ENCODE results near the gene PDK1.

PDK1 gene

DNA sequence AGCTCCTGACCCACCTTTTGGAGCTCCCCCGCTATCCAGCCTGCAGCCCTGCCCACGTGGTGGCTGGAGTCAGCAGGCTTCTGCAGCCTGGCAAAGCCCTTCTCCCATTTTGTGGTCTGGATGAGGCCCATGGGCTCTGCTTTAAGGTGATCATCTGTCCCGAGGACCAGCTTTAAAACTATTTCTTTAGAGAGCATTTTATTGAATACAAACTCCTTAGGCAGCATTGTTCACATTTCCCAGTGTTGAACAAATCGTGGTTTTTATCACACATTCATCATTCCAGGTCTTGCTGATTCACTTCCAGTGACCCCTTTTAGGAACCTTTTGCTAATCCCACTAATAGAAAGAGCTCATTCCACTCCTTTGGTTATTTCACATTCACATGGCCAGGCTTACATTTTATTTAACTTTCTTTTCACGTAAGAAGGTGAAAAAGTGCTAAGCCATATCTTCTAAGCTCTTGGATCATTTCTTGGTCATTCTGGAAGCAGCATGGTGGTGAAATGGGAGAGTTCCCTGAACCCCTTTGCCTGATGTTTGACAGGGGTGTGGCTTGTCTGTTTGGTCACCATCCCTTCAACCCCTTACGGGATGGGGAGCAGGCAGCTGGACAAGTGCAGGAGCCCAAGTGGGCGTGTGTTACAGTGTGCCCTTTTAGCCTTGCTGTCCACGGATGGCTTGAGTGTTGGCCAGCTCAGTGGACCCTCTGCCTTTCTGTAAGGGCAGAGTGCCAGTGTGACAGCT lies 99.4 kb downstream of the PDK1 start:
- no peak for DNase-seq

DNA sequence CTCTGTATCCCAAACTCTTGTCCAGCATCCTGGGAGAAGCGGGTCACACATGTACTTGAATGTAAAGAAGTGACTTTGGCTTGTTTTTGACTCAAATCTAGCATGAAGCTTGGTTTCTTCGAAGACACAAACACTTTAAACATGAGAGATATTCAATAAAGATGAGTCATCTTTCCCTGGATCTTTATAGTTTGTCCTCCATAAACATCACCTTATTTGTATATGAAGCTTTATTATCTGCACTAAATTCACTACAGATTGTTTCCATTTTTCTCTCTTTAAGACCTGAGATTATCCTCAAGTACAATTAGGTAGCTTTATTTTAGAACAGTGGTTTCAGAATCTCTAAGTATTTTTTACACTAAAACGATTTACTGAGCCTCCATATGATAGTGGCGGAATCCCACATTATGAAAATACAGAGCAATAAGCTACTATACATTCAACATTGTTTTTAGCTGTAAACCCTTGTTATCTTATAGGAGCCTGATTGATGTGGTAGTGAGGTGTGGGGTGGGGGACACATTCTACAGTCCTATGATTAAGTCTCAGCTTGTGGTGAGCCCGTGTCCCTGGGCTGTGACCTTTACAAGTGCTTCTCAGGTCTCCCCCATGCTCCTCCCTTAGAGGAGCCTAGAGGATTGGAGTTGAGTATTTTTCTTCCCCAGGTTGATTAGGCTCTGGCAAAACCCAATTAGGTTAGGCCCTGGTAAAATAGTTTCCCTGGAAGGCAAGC lies 100.1 kb downstream of the PDK1 start:
- DNase-seq = no peak
